Activated T-helper 2 cell treated with anti-CD3 and anti-CD28 coated beads, Interferon-gamma antibody, Interleukin-2, Interleukin-4, amounts not matched to agents 10 μg/mL and 5 μg/mL and 100 μg/mL, durations not matched to agents 14 hours and 24 hours and 36 hours (primary cell): Measurements from ENCODE around the gene MARCHF10. TPM values are rescaled to one million over a fixed set of nuclear protein-coding genes. Genes with fewer than 3 reads are reported as not detected.

Experiments used
- DNase-seq: peaks from one replicate; pipeline ENCODE4 v3.0.0; 2021; ENCODE audit warnings: low spot score
- H3K27ac Mint-ChIP-seq: one replicate; pipeline ENCODE4 v1.8.0; 2021; ENCODE audit warnings: mixed read lengths
- H3K27me3 Mint-ChIP-seq: one replicate; pipeline ENCODE4 v1.8.0; 2021; ENCODE audit warnings: low read depth, mixed read lengths
- H3K36me3 Mint-ChIP-seq: one replicate; pipeline ENCODE4 v1.8.0; 2021; ENCODE audit warnings: low read depth, mixed read lengths
- H3K4me1 Mint-ChIP-seq: one replicate; pipeline ENCODE4 v1.8.0; 2021; ENCODE audit warnings: low read depth, mixed read lengths
- H3K4me3 Mint-ChIP-seq: one replicate; pipeline ENCODE4 v1.8.0; 2021; ENCODE audit warnings: low read depth, mild to moderate bottlenecking, moderate library complexity, mixed read lengths
- H3K9me3 Mint-ChIP-seq: one replicate; pipeline ENCODE4 v1.8.0; 2021; ENCODE audit warnings: mixed read lengths
- intact Hi-C: fragments of 100-400 bp; cut with micrococcal nuclease; formaldehyde crosslinking; loops from one replicate; pipeline ENCODE4 v1.15.1; 2023
- total RNA-seq: library from RNA; stranded (reverse); gene quantifications from 2 replicates; pipeline ENCODE4 v1.2.3, GENCODE V29; 2022

Gene MARCHF10
- total RNA-seq, 1 donor from 2014 or later = not detected

GRCh38 chr17:62727916-62728672 is 80.0 kb downstream of the MARCHF10 start:
- peaks cover 67% of the 10 kb centered on the region for H3K27me3 Mint-ChIP-seq
- no peak overlapping the region for H3K27ac Mint-ChIP-seq
- H3K9me3 Mint-ChIP-seq = no peaks in the 10 kb centered on the region
- no peak overlapping the region for H3K4me3 Mint-ChIP-seq
- intact Hi-C loops = no loop called here
- no peaks in the 10 kb centered on the region for H3K36me3 Mint-ChIP-seq
- H3K4me1 Mint-ChIP-seq = peaks cover 18% of the 10 kb centered on the region
- DNase-seq = no peak

DNA sequence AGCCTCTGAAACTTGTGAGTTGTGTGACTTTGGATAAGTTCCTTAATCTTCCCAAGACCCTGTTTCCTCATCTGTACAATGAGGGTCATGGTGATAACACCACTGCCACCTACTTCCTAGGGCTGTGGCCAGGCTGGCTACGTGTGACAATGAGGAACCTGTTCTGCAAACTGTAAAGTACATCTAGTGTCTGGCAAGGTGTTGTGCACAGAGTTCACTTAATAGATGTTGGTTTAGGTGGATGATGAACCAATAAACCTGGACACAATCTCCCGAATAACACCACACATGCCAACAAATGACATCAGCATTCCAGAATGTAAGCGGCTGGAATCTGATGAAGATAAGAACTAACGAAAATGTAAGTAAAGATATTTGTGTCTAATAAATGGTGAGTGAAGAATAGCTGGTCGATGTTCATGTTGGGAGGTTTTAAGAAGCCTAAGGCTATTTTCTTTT is 82.3 kb downstream of the MARCHF10 start:
- H3K27ac Mint-ChIP-seq = no peak overlapping the region
- DNase-seq = no peak
- H3K27me3 Mint-ChIP-seq = peaks cover 69% of the 10 kb centered on the region
- intact Hi-C loops = no loop called here
- H3K4me1 Mint-ChIP-seq = peaks cover 18% of the 10 kb centered on the region
- H3K36me3 Mint-ChIP-seq = no peaks in the 10 kb centered on the region
- no peaks in the 10 kb centered on the region for H3K9me3 Mint-ChIP-seq
- H3K4me3 Mint-ChIP-seq = no peak overlapping the region

GRCh38 chr17:62724398-62725146 is 83.5 kb downstream of the MARCHF10 start:
- Mint-ChIP-seq H3K9me3 (no peaks in the 10 kb centered on the region), H3K4me1 (peaks cover 20% of the 10 kb centered on the region), H3K27me3 (peaks cover 77% of the 10 kb centered on the region), H3K4me3 (no peak overlapping the region), H3K36me3 (no peaks in the 10 kb centered on the region), H3K27ac (peak overlapping the region; percentile 21)
- intact Hi-C loops = loop anchor here (1.0 kb wide), 2 partner anchors 71 to 241 kb away; no protein-coding TSS in a partner anchor
- peak; percentile 64 for DNase-seq

- Mint-ChIP-seq H3K27ac (peak overlapping the region; percentile 53), H3K9me3 (no peaks in the 10 kb centered on the region), H3K27me3 (peaks cover 79% of the 10 kb centered on the region), H3K4me1 (peaks cover 21% of the 10 kb centered on the region), H3K36me3 (no peaks in the 10 kb centered on the region), H3K4me3 (no peak overlapping the region)
- no peak for DNase-seq
- intact Hi-C loops = loop anchor here (1.0 kb wide), 2 partner anchors 71 to 241 kb away; no protein-coding TSS in a partner anchor
Observed at GRCh38 chr17:62723842-62724241, 84.3 kb downstream of the MARCHF10 start.

- Mint-ChIP-seq H3K4me1 (peaks cover 30% of the 10 kb centered on the region), H3K27ac (no peak overlapping the region), H3K27me3 (peaks cover 79% of the 10 kb centered on the region), H3K36me3 (no peaks in the 10 kb centered on the region), H3K9me3 (no peaks in the 10 kb centered on the region), H3K4me3 (no peak overlapping the region)
- DNase-seq = no peak
- intact Hi-C loops = no loop called here
Observed at GRCh38 chr17:62722625-62723024, 85.5 kb downstream of the MARCHF10 start.

DNA sequence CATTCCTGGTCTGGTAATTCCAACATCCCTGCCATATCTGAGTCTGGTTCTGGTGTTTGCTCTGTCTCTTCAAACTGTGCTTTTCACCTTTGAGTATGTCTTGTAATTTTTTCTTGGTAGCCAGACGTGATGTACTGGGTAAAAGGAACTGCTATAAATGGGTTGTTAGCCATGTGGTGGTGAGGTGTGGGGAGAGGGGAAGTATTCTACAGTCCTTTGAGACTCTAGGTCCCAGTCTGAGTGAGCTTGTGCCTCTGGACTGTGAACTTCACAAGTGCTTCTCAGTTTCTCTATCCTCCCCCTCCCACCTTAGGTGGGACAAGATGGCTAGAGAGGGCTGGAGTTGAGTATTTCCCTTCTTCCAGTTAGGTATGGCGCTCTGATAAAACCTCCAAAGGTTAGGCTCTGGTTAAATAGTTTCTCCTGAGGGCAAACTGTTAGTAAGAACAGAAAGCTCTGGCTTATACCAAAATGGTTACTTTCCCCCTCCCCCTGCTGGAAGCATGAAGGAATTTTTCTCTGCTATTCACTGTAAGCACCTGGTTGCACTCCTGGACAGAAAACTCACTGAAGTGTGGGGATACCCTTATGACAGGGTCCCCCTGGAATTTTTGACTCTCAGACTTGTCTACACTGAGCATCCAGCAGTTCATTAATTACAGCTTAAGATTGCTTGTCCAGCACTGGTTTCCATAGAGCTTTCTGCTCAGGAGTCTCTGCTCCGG is 87.8 kb downstream of the MARCHF10 start:
- Mint-ChIP-seq H3K4me3 (no peak overlapping the region), H3K27me3 (peaks cover 69% of the 10 kb centered on the region), H3K36me3 (no peaks in the 10 kb centered on the region), H3K4me1 (peaks cover 29% of the 10 kb centered on the region), H3K9me3 (no peaks in the 10 kb centered on the region), H3K27ac (no peak overlapping the region)
- intact Hi-C loops = no loop called here
- no peak for DNase-seq

GRCh38 chr17:62719586-62719985 is 88.5 kb downstream of the MARCHF10 start:
- no peak for DNase-seq
- intact Hi-C loops = no loop called here
- Mint-ChIP-seq H3K27ac (no peak overlapping the region), H3K36me3 (no peaks in the 10 kb centered on the region), H3K9me3 (no peaks in the 10 kb centered on the region), H3K4me3 (no peak overlapping the region), H3K27me3 (peaks cover 68% of the 10 kb centered on the region), H3K4me1 (peaks cover 22% of the 10 kb centered on the region)

- intact Hi-C loops = no loop called here
- Mint-ChIP-seq H3K9me3 (no peaks in the 10 kb centered on the region), H3K4me3 (no peak overlapping the region), H3K4me1 (peaks cover 12% of the 10 kb centered on the region), H3K27ac (no peak overlapping the region), H3K36me3 (no peaks in the 10 kb centered on the region), H3K27me3 (peaks cover 63% of the 10 kb centered on the region)
- no peak for DNase-seq
Observed at GRCh38 chr17:62718429-62718828, 89.7 kb downstream of the MARCHF10 start.

DNA sequence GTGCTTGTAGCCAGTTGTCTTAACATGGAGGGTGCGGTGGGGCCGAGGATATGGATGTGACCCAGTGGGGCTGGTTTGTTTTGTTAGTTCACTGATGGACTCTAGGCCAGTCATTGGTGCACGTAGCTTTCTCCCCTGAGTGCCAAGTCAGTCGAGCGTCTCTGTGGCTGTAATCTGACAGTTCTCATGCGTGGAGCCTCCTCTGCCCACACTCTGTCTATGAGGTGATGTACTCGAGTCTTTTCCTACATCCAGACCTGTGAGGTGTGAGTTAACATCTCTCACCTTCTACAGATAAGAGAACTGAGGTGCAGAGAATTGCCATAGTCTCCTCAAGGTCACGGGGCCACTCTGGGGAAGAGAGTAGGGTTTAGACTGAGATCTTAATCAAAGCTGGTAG is 90.2 kb downstream of the MARCHF10 start:
- peaks cover 12% of the 10 kb centered on the region for H3K4me1 Mint-ChIP-seq
- no peak overlapping the region for H3K27ac Mint-ChIP-seq
- intact Hi-C loops = no loop called here
- no peak overlapping the region for H3K4me3 Mint-ChIP-seq
- DNase-seq = no peak
- H3K36me3 Mint-ChIP-seq = no peaks in the 10 kb centered on the region
- peaks cover 61% of the 10 kb centered on the region for H3K27me3 Mint-ChIP-seq
- no peaks in the 10 kb centered on the region for H3K9me3 Mint-ChIP-seq

GRCh38 chr17:62717589-62717855 is 90.6 kb downstream of the MARCHF10 start:
- intact Hi-C loops = no loop called here
- peaks cover 58% of the 10 kb centered on the region for H3K27me3 Mint-ChIP-seq
- no peak overlapping the region for H3K4me3 Mint-ChIP-seq
- peaks cover 12% of the 10 kb centered on the region for H3K4me1 Mint-ChIP-seq
- no peak for DNase-seq
- H3K36me3 Mint-ChIP-seq = no peaks in the 10 kb centered on the region
- H3K27ac Mint-ChIP-seq = no peak overlapping the region
- H3K9me3 Mint-ChIP-seq = no peaks in the 10 kb centered on the region

GRCh38 chr17:62716834-62717588 is 91.1 kb downstream of the MARCHF10 start:
- H3K27me3 Mint-ChIP-seq = peaks cover 58% of the 10 kb centered on the region
- H3K27ac Mint-ChIP-seq = no peak overlapping the region
- no peaks in the 10 kb centered on the region for H3K9me3 Mint-ChIP-seq
- H3K4me3 Mint-ChIP-seq = no peak overlapping the region
- peaks cover 12% of the 10 kb centered on the region for H3K4me1 Mint-ChIP-seq
- no peaks in the 10 kb centered on the region for H3K36me3 Mint-ChIP-seq
- intact Hi-C loops = no loop called here
- DNase-seq = no peak

DNA sequence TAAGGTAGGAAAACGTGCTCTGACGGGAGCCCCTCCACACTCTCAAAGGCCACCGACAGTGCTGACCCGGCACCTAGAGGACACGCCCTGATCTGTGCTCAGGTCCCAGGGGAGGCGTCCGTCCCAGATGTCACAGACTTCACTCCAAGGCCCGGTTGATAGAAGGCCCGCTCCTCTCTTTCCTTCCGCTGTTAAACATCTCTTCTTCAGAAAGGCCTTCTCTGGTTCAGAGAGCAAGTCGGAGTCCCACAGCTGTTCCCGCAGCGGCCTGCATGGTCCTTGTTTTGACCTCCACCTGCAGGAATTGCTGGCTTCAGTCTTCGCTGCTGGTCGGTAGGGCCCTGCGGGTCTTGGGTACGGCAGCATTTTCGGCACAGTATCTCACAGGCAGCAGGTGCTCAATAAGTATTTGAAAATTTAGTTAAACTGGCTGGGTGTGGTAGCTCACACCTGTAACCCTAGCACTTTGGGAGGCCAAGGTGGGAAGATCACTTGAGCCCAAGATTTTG is 92.2 kb downstream of the MARCHF10 start:
- no peaks in the 10 kb centered on the region for H3K9me3 Mint-ChIP-seq
- H3K27me3 Mint-ChIP-seq = peaks cover 63% of the 10 kb centered on the region
- peaks cover 12% of the 10 kb centered on the region for H3K4me1 Mint-ChIP-seq
- H3K36me3 Mint-ChIP-seq = no peaks in the 10 kb centered on the region
- H3K4me3 Mint-ChIP-seq = no peak overlapping the region
- no peak for DNase-seq
- no peak overlapping the region for H3K27ac Mint-ChIP-seq
- intact Hi-C loops = no loop called here
